ENCODE results near the gene CTBP2.

CTBP2 gene

DNA sequence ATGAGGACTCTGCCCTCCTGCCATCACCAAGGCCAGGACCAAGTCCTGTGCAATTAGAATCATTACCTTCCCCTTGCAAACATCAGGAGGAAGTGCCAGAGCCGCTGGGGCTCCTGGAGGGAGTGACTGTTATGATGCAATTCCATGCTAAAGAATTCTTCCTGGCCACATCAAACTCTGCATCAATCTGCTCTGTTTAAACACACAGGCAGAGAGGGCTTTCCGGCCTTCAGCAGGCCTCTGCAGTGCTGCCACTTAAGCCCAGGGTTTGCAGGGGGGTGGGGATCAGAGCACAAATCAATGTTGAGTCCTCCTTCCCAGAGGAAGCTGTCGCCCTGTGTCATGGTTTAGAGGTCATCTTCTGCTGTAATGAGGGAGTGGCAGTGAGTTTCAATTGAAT is 58.1 kb downstream of the CTBP2 start:
- DNase-seq = no peak

DNA sequence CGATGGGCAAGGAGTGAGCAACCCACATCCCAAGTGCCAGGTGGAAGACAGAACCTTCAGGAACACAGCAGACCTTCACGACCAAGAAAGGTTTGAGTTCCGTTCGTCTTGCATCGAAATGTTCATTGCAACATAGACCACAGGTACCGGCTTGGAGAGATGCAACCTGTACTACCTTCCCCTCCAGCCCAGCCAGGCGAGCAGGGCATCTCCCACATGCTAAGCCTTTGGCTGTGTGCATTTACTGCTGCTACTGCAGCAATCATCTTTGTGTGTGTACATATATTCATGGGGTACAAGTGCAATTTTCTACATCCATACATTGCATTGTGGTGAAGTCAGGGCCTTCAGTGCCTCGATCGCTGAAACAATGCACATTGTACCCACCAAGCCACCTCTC is 58.8 kb downstream of the CTBP2 start:
- no peak for DNase-seq

DNA sequence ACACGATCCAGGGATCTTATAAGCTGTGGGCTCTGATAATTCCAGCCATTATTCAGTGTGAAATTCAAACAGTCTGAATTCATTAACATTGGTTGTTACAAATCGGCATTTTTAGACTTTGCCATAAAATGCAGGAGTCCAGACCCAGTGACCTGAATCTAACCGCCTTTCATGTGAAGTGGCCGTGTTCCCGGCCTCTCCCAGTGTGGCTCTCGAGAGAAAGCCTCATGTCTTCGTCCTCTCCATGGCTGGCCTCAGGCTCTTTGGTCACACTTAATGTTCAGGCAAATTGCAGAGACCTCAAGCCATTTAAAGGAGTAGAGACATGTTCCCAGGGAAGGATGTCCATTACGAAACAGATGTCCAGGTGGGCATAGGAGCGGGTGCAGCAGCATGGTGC is 59.3 kb downstream of the CTBP2 start:
- no peak for DNase-seq

DNA sequence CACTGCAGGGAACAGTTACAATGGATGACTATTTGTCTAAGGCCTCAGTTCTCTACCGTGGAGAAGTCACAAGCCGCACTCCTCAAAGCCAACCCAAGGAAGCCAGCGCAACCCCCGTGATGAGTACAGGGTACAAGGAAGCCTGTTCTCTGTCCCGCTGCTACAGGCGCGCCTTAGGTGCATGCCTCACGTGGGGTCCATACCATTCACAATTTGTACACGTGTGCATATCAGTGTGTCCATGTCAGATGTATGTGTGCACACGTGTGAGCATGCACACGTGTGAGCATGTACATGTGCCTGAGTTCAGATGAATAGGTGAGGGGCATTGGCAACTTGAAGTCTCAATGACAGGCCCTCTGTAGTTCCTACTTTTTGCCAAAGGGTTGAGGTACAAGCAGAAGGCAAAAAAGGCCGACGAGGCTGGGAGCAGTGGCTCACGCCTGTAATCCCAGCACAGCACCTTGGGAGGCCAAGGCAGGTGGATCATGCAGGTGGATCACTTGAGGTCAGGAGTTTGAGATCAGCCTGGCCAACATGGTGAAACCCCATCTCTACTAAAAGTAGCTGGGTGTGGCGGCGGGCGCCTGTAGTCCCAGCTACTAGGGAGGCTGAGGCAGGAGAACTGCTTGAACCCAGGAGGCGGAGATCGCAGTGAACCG is 62.8 kb downstream of the CTBP2 start:
- no peak for DNase-seq

DNA sequence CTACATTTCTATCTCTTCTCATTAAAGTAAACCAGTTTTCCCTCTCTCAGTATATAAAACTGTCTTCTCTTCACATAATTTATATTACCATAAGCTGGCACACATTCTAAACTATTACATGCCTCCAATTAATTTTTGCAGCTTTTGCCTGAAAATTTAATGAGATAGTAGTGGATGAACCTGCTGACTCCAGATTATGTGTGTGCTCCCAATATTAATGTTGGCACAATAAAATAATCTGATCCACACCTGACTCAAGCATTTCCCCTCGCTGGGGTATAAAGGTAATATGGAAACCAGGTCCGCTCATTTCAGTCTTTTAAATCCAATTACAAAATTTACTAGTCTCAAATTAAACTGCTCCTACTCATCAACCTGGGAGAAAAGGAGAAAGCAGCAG is 63.4 kb downstream of the CTBP2 start:
- DNase-seq = no peak

DNA sequence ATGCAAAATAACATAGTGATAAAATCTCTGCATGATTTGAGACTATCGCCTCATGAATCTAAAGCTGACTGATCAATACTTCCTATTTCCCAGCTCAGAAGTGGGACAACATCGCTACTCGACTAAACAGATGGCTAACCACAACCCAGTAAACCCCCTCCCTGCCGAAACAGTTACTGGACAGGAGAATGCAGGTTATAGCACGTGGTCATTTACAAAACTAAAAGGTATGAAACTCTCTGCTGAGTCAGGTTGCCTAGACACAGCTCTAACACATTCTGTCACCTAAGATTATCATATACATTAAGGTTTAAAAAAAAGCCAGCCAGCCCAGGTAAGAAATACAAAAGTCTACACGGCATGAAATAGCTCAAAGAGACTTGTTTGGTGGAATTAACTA is 64.0 kb downstream of the CTBP2 start:
- no peak for DNase-seq

DNA sequence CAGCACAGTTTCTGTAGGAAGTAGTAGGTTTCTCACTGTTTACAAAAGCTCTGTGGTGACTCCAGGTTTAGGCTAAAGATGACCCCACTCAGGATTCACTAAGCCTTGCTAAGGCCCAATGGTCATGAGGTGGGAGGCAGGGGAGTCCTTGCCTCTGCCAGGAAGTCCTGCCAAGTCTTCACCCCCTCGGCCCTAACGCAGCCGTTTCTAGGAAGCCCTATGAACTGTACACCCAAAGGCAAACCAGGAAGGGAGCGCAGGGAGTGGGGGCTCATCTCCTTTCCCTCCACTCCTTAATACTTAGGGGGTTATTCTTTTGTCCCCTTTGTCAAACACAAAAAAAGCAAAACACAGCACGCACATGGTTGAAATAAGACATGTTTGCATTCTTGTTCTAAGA is 64.6 kb downstream of the CTBP2 start:
- no peak for DNase-seq

DNA sequence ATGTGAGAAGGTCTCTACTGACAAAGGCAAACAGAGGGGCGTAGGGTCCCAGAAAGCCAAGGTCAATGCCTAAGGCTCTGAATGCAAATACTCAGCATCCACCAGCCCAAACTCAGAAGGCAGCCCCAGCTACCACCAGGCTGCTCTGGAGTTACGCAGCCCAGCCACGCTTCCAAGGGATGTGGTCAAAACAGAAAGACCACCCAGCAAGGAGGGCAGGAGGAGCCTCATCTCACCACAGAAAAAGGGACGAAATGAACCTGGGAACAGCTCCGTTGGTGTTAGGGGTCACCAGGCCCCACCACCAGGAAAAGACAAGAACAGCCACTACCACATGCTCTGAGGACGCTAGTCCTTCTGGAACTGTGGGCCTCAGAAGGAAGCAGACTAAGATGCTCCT is 65.1 kb downstream of the CTBP2 start:
- no peak for DNase-seq

DNA sequence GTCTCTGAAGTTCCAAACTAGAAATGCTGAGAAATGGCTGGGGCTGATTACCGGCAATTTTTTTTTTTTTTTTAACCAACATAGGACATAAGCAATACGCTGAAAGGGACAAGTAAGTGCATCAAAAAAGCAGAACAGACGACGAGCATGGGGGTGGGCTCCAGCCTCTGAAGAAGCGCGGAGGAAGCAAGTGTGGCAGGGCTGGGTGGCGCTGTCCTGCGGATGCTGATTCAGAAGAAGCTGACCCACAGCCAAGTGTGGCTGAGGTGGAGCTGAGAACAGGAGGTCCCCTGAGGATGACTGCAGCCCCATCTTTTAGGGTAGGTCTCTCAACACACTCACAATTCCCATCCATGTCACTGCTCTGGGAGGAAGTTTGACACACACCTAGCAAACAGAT is 65.6 kb downstream of the CTBP2 start:
- DNase-seq = no peak

DNA sequence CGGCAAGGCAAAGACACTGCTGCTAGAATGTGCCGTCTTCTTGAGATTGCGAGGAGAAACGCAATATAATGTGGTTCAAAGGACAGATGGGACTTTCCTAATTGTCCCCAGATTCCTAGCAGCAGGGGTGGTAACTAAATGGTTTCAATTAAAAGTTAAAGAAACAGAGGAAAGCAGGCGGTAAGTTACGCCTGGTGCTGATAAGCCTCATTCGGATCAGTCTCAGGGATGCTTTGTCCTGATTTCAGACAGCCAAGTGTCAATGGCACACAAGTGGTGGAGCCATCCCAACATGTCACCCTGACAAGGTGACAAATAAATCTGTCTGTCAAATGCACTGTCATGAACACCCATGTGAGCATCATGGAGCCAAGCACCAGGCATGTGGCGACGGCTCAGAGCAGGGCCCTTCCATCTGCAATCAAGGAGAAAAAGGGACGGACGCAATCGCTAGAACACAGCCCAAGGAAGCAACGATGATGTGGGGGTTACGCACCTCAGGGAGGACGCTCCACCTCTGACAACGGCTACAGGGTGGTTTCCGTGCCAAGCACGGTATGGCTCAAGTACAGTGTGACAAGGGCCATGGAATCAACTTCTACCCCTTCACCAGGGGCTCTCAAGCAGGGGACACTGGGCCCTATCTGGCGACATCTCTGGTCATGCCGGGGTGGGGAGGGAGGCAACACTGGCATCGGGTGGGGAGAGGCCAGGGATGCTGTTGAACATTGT is 66.2 kb downstream of the CTBP2 start:
- DNase-seq = no peak

DNA sequence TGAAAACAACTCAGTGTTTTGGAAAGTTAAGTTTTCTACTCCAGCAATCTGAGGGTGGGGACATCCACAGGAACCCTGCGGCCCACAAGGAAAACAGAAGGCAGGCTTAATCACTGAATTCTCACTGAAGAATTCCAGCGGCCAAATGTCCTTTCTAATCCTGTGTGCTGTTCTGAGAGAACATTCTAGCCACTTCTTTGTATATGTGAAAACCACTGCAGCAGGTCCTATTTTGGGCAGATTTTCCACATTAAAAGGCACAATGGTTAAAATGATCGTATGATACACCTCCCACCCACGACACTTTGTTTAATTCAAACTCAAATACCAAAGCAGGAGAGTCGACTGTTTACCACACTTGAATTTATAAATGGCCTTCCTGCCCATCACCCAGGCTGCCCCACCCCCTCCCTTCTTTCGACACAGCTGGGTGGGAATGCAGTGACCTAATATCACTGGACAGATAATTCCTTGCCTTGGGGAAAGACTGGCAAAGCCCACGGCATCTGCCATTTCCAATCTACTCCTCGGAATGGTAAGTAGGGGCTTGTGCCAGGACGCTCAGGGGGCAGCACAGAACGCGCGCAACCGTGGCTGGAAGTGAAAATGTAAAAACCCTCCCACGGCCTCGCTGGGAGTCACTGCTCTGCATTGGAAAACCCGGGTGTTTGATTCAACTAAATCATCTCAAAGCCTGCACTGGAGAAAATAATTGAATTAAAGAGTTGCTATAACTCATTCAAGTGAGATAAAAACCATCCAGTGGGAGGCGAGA is 67.0 kb downstream of the CTBP2 start:
- no peak for DNase-seq

DNA sequence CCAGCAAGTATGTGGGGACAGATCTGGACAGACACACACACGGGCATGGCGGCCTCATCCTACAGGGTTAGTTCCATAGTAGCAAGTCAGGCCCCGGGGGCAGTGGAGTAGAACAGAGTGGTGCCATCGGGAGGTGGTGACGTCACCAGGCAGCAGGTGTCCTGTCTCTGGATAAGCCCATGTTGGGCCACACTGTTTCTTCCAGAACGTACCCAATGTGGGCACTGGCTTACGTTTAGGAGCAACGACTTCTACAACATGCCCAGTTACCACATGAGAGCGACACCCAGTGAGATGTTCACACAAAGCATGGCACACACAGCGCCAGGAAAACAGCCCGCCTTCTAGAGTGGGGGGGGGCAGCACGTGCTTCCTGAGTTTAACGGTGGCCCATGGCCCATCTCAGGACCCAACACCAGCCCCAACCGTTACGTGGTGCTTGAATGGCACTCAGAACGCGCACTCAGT is 67.8 kb downstream of the CTBP2 start:
- DNase-seq = no peak

DNA sequence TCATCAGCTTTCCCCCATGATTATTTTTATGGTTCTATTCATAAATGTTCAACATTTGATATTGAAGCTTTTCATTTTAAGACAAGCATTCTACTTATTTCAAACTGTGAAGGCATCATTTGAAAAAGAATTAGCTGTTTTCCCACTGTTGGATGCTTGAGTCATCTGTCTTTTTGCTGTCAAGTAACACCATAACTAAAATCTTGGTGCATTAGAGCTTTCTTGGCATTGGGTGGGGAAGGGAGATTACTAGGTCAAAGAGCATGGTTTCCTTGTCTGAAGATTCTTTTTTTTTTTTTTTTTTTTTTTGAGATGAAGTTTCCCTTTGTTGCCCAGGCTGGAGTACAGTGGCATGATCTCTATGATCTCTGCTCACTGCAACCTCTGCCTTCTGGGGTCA is 68.5 kb downstream of the CTBP2 start:
- no peak for DNase-seq

DNA sequence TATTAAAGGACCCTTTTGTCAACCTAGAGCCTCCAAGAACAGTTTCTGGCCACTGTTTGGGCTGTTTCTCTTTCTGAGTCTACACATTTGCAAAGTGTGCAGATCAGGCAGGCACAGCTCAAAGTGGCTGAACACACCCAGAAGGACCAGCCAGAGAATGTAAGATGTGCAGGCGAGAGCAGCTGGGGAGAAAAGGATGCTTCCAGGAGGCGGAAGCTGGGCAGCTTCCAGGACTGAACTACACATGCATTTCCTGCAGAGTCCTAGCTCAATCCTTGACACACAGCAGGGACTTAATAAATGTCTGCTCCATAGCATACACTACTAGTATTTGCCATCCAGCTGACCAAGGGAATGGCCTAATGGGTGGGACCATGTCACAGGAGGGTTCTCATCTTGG is 70.9 kb downstream of the CTBP2 start:
- DNase-seq = no peak

DNA sequence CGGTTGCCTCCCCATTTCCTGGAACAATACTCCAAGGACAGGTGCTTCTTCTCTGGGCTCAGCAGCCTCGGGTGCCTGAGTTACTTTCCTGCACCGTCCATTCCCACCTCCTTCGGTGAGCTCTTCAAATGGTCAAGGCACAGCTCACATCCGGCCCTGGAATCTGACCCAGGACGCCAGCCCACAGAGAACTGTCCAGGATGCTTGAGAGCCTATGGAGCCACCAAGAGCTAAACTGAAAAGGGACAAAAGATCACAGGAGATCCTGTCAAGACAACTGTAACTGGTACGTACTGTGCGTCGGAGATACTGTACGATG is 72.5 kb downstream of the CTBP2 start:
- DNase-seq = no peak

DNA sequence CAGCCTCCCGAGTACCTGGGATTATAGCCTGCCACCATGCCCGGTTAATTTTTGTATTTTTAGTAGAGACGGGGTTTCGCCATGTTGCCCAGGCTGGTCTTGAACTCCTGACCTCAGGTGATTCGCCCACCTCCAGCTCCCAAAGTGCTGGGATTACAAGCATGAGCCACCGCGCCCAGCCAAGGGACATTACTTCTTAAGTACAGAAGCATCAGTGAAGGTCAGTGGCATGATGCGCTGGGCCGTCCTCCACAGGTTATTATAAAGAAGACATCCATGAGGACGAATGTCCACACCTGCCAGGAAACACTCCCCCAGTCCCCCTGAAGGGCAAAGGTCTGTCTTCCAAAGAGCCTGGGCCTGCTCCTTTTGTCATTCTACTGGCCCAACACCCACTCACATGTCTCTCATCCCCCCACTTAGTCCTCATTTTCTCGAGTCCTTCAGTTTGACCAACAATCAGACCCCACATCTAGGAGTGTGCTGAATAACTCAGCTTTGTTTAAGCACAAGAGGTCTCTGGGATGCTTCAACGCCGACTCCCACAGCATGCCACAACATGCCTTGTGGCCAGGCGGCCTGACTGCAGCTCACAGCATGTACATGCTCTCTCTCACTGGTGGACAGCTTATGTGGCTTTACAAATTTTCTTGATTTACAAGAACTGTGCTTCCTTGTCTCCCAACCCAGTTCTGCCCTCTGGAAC is 73.0 kb downstream of the CTBP2 start:
- no peak for DNase-seq

DNA sequence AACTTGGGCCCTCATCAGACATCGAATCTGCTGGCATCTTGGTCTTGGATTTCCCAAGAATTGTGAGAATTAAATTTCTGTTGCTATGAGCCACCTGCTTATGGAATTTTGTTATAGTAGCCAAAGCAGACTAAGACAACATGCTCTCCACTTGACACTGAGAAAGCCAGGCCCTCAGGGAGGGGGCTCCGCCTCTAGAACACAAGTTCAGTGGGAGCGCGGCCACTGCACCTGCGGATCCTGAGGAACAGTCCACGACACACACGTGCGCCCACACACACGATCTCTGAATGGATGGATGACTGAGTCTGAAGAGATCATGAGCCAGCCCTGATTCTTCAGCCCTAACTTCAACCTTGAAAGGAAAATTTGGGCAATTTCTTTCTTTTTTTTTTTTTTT is 73.7 kb downstream of the CTBP2 start:
- no peak for DNase-seq

DNA sequence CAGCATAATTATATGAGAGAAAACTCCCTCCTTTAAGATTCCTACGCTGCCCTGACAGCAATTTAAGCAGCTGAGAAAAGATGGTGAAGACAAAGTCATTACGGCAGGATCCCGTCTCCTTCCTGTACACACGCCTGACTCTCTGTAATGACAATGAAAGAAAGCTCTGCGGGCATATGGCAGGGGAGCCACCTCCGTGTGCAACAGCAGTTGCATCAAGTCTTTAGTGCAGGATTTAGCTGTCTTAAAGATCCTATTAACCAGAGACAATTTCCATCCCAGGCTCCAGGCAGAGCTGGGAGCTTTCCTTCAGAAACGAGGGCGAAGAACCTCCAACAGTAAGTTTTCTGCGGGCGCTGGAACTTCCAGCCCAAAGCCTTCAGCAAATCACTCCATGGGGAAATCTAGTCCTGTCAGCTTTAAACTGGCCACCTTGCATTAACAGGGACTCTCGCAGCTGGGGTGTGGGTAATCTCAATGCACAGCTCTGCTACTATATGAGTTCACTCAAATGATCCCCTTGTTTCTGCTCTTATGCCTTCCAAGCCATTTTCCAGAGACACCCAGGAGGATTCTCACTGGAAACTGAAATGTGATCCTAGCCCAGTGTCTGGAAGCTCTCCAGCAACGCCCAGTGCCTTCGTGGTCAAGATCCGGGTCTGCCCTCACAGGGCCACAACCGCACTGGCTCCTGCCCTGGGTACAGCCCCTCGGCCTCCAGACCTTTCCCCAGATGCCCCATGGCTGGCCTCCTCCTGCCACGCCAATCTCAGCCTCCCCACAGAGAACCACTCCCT is 74.9 kb downstream of the CTBP2 start:
- DNase-seq = no peak

DNA sequence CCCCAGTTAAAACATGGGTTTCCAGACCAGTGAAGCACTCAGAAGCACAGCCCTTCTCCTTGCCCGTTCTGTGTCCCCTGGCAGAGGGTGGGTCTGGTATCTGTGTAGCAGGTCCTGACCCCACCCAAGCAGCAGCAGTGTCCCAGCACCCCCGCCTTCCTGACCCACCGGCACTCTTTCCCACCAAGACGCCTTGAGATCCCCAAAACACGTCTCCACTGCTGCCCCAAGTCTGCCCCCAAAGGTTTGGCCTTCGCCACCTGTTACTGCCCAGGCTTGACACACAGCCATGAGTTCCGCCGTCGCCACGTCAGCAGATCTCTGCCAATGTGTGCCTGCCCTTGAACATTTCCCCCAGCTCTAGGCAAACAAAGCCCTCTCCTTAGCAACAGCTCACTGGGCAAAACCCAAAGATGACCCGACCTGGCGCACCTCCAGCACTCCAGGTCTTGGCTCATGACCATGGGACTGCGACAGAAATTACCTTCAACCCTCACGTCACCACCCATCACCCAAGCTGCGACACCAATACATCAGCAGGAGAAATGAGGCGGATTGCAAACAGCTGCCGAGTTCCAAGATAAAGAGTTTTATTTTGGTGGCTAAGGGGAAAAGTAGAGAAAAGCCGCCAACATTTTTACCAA is 75.6 kb downstream of the CTBP2 start:
- no peak for DNase-seq

DNA sequence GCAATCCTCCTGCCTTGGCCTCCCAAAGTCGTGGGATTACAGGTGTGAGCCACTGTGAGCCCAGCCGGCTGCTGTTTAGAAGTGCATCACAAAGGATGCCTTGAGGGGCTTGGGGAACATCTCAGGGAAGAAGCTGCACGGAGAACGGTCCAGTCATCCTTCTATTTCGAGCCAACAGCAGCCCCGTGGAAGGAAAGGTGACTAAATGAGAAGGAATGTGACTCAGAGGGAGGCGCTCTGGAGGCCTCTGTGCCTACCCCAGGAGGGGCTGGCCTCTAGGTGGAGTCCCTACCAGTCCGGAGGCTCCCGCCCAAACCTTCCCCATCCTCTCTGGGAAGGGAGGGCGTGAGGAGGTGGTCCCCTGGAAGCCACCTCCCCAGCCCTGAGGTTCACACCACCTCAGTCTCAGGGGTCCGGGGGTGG is 76.2 kb downstream of the CTBP2 start:
- no peak for DNase-seq

DNA sequence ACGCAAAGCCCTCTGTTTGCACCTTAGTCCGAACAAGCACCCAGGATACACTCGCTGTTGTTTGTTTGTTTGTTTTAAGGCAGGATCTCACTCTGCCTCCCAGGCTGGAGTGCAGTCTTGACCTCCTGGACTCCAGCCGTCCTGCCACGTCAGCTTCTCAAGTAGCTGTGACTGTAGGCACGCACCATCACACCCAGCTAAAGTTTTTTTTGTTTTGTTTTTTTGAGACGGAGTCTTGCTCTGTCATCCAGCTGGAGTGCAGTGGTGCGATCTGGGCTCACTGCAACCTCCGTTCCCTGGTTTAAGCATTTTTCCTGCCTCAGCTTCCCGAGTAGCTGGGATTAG is 76.8 kb downstream of the CTBP2 start:
- no peak for DNase-seq

DNA sequence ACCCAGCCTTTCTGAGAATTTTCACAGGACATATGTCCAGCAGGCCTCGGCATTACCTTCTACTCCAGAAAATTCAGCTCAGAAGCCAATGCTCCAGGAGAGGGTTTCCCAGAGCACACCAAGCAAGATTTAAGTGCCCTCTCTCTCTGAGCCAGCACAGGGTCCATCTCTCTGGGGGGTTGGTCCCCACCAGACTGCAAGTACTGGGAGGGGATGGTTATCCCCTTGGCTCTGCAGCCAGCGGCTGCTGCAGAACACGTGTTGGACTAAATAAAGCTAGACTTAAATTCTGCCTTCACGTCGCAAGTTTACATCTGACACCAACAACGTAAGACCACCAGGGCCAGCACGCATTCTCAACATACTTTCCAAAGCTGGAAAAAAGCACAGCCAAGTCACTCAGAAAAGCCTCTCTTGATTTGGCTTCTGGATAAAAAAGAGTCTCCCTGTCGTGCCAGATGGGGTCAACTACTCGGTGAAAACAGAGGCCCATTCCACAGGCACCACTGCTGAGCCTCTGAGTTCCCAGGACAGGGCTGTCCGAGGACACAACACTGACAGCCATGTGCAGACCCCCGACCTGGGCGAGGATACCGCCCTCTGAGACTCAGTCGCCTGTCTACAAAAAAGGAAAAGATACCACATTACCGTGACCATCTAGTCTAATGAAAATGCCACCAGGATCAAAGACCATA is 77.3 kb downstream of the CTBP2 start:
- DNase-seq = no peak

Measured in DMS 273 treated with DMSO at 0.1 percent for 48 hours (cell line).